SU-DHL-6 (cell line): ENCODE data around the gene ATP6V0A1.

Experiments
- H2AFZ ChIP-seq: fragments of 200-600 bp; sonication (generic); 2 replicates; pipeline ENCODE4 v1.6.1; 2014; ENCODE audit warnings: low read depth, mild to moderate bottlenecking, moderate library complexity, mixed read lengths, antibody characterized with exemption, low read length; ENCODE audit not compliant: severe bottlenecking
- H3F3A ChIP-seq: fragments of 200-600 bp; shearing (Covaris generic); 2 replicates; pipeline ENCODE4 v1.6.0; 2016; ENCODE audit warnings: antibody characterized with exemption, mild to moderate bottlenecking; ENCODE audit not compliant: insufficient read depth
- H3K27ac ChIP-seq: fragments of 200-600 bp; sonication (generic); 2 replicates; pipeline ENCODE4 v1.5.1; 2016; ENCODE audit warnings: low read depth, mild to moderate bottlenecking, low read length, moderate library complexity, mixed read lengths
- H3K27me3 ChIP-seq: fragments of 200-600 bp; sonication (generic), shearing (Covaris generic); 2 replicates; pipeline ENCODE4 v1.6.0; 2014; ENCODE audit warnings: mild to moderate bottlenecking, low read length
- H3K36me3 ChIP-seq: fragments of 200-600 bp; sonication (generic); 2 replicates; pipeline ENCODE4 v1.6.1; 2014; ENCODE audit warnings: mild to moderate bottlenecking, low read length, mixed read lengths
- H3K4me2 ChIP-seq: fragments of 300-600, 200-600 bp; shearing (Covaris generic), sonication (generic); 2 replicates; pipeline ENCODE4 v1.6.0; 2014; ENCODE audit warnings: low read length, low read depth, mild to moderate bottlenecking; ENCODE audit not compliant: poor library complexity, severe bottlenecking
- H3K4me3 ChIP-seq: fragments of 200-600 bp; sonication (generic); 2 replicates; pipeline ENCODE4 v1.5.1; 2014; ENCODE audit warnings: antibody characterized with exemption, low read length, mild to moderate bottlenecking, mixed read lengths; ENCODE audit not compliant: insufficient read depth, poor library complexity, severe bottlenecking
- H3K79me2 ChIP-seq: fragments of 200-600 bp; sonication (generic); 2 replicates; pipeline ENCODE4 v1.6.1; 2014; ENCODE audit warnings: mild to moderate bottlenecking, low read length, moderate library complexity; ENCODE audit not compliant: insufficient read depth
- H3K9ac ChIP-seq: fragments of 200-600 bp; sonication (generic); 2 replicates; pipeline ENCODE4 v1.7.0; 2014; ENCODE audit warnings: mild to moderate bottlenecking, low read length
- H3K9me2 ChIP-seq: fragments of 200-600 bp; sonication (generic); replicated peaks from 2 replicates; pipeline ENCODE4 v1.6.1; 2014; ENCODE audit warnings: low read length; ENCODE audit not compliant: insufficient read depth
- H3K9me3 ChIP-seq: fragments of 200-600 bp; sonication (generic); 2 replicates; pipeline ENCODE4 v1.6.1; 2014; ENCODE audit warnings: low read length, mixed read lengths; ENCODE audit not compliant: insufficient read depth
- H4K20me1 ChIP-seq: fragments of 200-600 bp; sonication (generic); 2 replicates; pipeline ENCODE4 v1.6.1; 2014; ENCODE audit warnings: low read depth, mild to moderate bottlenecking, antibody characterized with exemption, low read length, moderate library complexity, mixed read lengths
- EZH2phosphoT487 ChIP-seq: fragments of 200-600 bp; sonication (generic), shearing (Covaris generic); conservative IDR thresholded peaks from 2 replicates; pipeline ENCODE4 v1.6.1; 2018; ENCODE audit warnings: mild to moderate bottlenecking, antibody characterized with exemption, low read length, moderate library complexity, mixed read lengths
- TF ChIP-seq, protein P1 (sequence below): fragments of 200-600 bp; sonication (generic); IDR thresholded peaks from one replicate; pipeline ENCODE4 v1.5.1; 2017; ENCODE audit warnings: antibody characterized with exemption, mild to moderate bottlenecking, low read length, moderate library complexity; ENCODE audit not compliant: insufficient read depth, poor library complexity, severe bottlenecking

The ATP6V0A1 gene

GRCh38 chr17:42521036-42521435 lies 62.4 kb downstream of the ATP6V0A1 start:
- Histone ChIP-seq H3K9ac (no peak overlapping the region), H3F3A (no peaks in the 10 kb centered on the region), H3K27ac (no peak overlapping the region), H2AFZ (no peak overlapping the region), H3K79me2 (no peaks in the 10 kb centered on the region), H3K4me2 (no peak overlapping the region), H3K36me3 (no peaks in the 10 kb centered on the region), H4K20me1 (no peaks in the 10 kb centered on the region), H3K27me3 (no peaks in the 10 kb centered on the region), H3K9me3 (no peaks in the 10 kb centered on the region), H3K9me2 (no peaks in the 10 kb centered on the region), H3K4me3 (no peak overlapping the region)
- no peak for TF ChIP-seq EZH2phosphoT487
- TF ChIP-seq, protein P1, sequence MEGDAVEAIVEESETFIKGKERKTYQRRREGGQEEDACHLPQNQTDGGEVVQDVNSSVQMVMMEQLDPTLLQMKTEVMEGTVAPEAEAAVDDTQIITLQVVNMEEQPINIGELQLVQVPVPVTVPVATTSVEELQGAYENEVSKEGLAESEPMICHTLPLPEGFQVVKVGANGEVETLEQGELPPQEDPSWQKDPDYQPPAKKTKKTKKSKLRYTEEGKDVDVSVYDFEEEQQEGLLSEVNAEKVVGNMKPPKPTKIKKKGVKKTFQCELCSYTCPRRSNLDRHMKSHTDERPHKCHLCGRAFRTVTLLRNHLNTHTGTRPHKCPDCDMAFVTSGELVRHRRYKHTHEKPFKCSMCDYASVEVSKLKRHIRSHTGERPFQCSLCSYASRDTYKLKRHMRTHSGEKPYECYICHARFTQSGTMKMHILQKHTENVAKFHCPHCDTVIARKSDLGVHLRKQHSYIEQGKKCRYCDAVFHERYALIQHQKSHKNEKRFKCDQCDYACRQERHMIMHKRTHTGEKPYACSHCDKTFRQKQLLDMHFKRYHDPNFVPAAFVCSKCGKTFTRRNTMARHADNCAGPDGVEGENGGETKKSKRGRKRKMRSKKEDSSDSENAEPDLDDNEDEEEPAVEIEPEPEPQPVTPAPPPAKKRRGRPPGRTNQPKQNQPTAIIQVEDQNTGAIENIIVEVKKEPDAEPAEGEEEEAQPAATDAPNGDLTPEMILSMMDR: no peak

DNA sequence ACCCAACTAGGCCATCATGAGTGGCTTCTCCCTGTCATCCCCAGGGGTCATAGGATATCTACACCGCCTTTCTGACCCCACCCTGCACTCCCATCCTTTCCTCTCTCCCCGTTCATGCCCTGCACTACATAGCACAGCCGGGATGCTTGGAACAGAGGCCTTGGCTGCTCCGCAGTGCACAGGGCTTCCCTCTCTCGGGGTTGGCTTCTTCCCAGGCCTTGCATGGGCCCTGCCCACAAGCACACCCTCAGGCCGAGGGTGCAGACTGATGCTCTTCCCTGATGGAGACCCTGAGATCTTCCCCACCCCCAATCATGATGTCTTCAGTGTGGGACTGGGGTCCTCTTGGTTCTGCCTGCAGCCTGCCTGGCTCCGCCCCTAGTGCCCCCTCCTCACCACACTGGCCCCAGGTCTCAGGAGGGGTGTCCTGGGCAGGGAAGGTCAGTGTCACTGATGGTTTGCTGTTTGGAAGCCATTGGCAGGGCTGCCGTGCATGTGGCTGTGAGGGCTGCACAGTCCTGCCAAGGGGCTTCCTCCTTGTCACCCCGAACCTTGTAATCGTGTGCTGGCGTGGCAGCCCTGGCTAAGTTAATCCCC lies 63.1 kb downstream of the ATP6V0A1 start:
- Histone ChIP-seq H3K9me2 (no peaks in the 10 kb centered on the region), H3K27me3 (no peaks in the 10 kb centered on the region), H3K36me3 (no peaks in the 10 kb centered on the region), H3K4me3 (no peak overlapping the region), H3K27ac (no peak overlapping the region), H3K4me2 (no peak overlapping the region), H2AFZ (no peak overlapping the region), H4K20me1 (no peaks in the 10 kb centered on the region), H3K9me3 (no peaks in the 10 kb centered on the region), H3K79me2 (no peaks in the 10 kb centered on the region), H3F3A (no peaks in the 10 kb centered on the region), H3K9ac (no peak overlapping the region)
- TF ChIP-seq, protein P1: no peak
- no peak for TF ChIP-seq EZH2phosphoT487

- no peak overlapping the region for H2AFZ ChIP-seq
Observed at GRCh38 chr17:42522263-42522790, 63.6 kb downstream of the ATP6V0A1 start.

More at GRCh38 chr17:42522263-42522790, 63.6 kb downstream of the ATP6V0A1 start:
- Histone ChIP-seq H3K9ac (no peak overlapping the region), H3F3A (no peaks in the 10 kb centered on the region), H3K4me2 (no peak overlapping the region), H3K27me3 (no peaks in the 10 kb centered on the region), H3K4me3 (no peak overlapping the region), H3K36me3 (no peaks in the 10 kb centered on the region), H3K9me3 (no peaks in the 10 kb centered on the region), H3K9me2 (no peaks in the 10 kb centered on the region), H3K79me2 (no peaks in the 10 kb centered on the region), H4K20me1 (no peaks in the 10 kb centered on the region), H3K27ac (no peak overlapping the region)
- no peak for TF ChIP-seq EZH2phosphoT487
- TF ChIP-seq, protein P1: no peak
